Nephron progenitor cell (in vitro differentiated cells): ENCODE measurements around the gene COLEC12.
"Not testable (repeated sequence)": the region's sequence is repeated elsewhere in the genome, so short reads cannot be mapped to it uniquely, and the experiment has no call there.

ENCODE experiments used
- DNase-seq: peaks from one replicate; pipeline ENCODE4 v3.0.0; 2021
- H3K27ac Mint-ChIP-seq: 2 replicates; pipeline ENCODE4 v1.8.0; 2021; ENCODE audit warnings: mild to moderate bottlenecking, moderate library complexity, mixed read lengths
- H3K27me3 Mint-ChIP-seq: 2 replicates; pipeline ENCODE4 v1.8.0; 2021; ENCODE audit warnings: mild to moderate bottlenecking, low read depth, mixed read lengths; ENCODE audit not compliant: poor library complexity
- H3K36me3 Mint-ChIP-seq: 2 replicates; pipeline ENCODE4 v1.8.0; 2021; ENCODE audit warnings: low read depth, mixed read lengths
- H3K4me1 Mint-ChIP-seq: 2 replicates; pipeline ENCODE4 v1.8.0; 2021; ENCODE audit warnings: mixed read lengths
- H3K4me3 Mint-ChIP-seq: 2 replicates; pipeline ENCODE4 v1.8.0; 2021; ENCODE audit warnings: mild to moderate bottlenecking, moderate library complexity, mixed read lengths
- H3K9me3 Mint-ChIP-seq: 2 replicates; pipeline ENCODE4 v1.8.0; 2021; ENCODE audit warnings: mild to moderate bottlenecking, moderate library complexity, mixed read lengths
- CTCF ChIP-seq: fragments of 200-600 bp; sonication (generic); IDR thresholded peaks from 2 replicates; pipeline ENCODE4 v1.5.0; 2021; ENCODE audit warnings: antibody characterized with exemption

COLEC12 gene

GRCh38 chr18:302097-302496 is 198.4 kb downstream of the COLEC12 start:
- no peak for TF ChIP-seq CTCF
- Mint-ChIP-seq H3K4me1 (peaks cover 42% of the 10 kb centered on the region), H3K9me3 (no peaks in the 10 kb centered on the region), H3K27me3 (peaks cover 5% of the 10 kb centered on the region), H3K27ac (no peak overlapping the region), H3K4me3 (no peak overlapping the region), H3K36me3 (no peaks in the 10 kb centered on the region)
- no peak for DNase-seq

GRCh38 chr18:297936-298335 is 202.6 kb downstream of the COLEC12 start:
- TF ChIP-seq CTCF = no peak
- no peak for DNase-seq
- Mint-ChIP-seq H3K4me3 (no peak overlapping the region), H3K27ac (no peak overlapping the region), H3K9me3 (no peaks in the 10 kb centered on the region), H3K36me3 (no peaks in the 10 kb centered on the region), H3K27me3 (peaks cover 2% of the 10 kb centered on the region), H3K4me1 (peaks cover 22% of the 10 kb centered on the region)

GRCh38 chr18:295756-296490 is 204.6 kb downstream of the COLEC12 start:
- no peak overlapping the region for H3K27ac Mint-ChIP-seq
- H3K4me3 Mint-ChIP-seq = no peak overlapping the region
- peaks cover 5% of the 10 kb centered on the region for H3K27me3 Mint-ChIP-seq
- TF ChIP-seq CTCF = no peak
- H3K4me1 Mint-ChIP-seq = peaks cover 17% of the 10 kb centered on the region
- H3K36me3 Mint-ChIP-seq = no peaks in the 10 kb centered on the region
- H3K9me3 Mint-ChIP-seq = no peaks in the 10 kb centered on the region
- DNase-seq = no peak

- no peaks in the 10 kb centered on the region for H3K36me3 Mint-ChIP-seq
- H3K4me3 Mint-ChIP-seq = no peak overlapping the region
- no peak overlapping the region for H3K27ac Mint-ChIP-seq
- H3K4me1 Mint-ChIP-seq = peaks cover 9% of the 10 kb centered on the region
- TF ChIP-seq CTCF = no peak
- H3K9me3 Mint-ChIP-seq = no peaks in the 10 kb centered on the region
- H3K27me3 Mint-ChIP-seq = peaks cover 3% of the 10 kb centered on the region
- no peak for DNase-seq
Measured at GRCh38 chr18:294566-294965, 205.9 kb downstream of the COLEC12 start.

GRCh38 chr18:293536-293935 is 207.0 kb downstream of the COLEC12 start:
- Mint-ChIP-seq H3K27me3 (peaks cover 3% of the 10 kb centered on the region), H3K9me3 (no peaks in the 10 kb centered on the region), H3K36me3 (no peaks in the 10 kb centered on the region), H3K4me1 (peaks cover 9% of the 10 kb centered on the region), H3K4me3 (no peak overlapping the region), H3K27ac (no peak overlapping the region)
- DNase-seq = no peak
- no peak for TF ChIP-seq CTCF

GRCh38 chr18:292271-292670 is 208.2 kb downstream of the COLEC12 start:
- H3K4me1 Mint-ChIP-seq = peaks cover 5% of the 10 kb centered on the region
- H3K36me3 Mint-ChIP-seq = no peaks in the 10 kb centered on the region
- no peak overlapping the region for H3K27ac Mint-ChIP-seq
- DNase-seq = no peak
- no peak overlapping the region for H3K4me3 Mint-ChIP-seq
- no peaks in the 10 kb centered on the region for H3K9me3 Mint-ChIP-seq
- H3K27me3 Mint-ChIP-seq = peaks cover 3% of the 10 kb centered on the region
- TF ChIP-seq CTCF = no peak

GRCh38 chr18:289970-290369 is 210.5 kb downstream of the COLEC12 start:
- H3K9me3 Mint-ChIP-seq, H3K4me3 Mint-ChIP-seq, H3K27me3 Mint-ChIP-seq, H3K36me3 Mint-ChIP-seq, DNase-seq, H3K4me1 Mint-ChIP-seq, H3K27ac Mint-ChIP-seq: not testable (repeated sequence)
